HEK293 (cell line): ENCODE results near the gene PRKCA.

Experiments used
- AEBP2 ChIP-seq: fragments of 450-650 bp; formaldehyde crosslinking; IDR thresholded peaks from 2 replicates; pipeline ENCODE4 v1.5.1; 2016; ENCODE audit warnings: missing biosample characterization, missing genetic modification characterization, borderline replicate concordance
- ATF2 ChIP-seq: fragments of 450-650 bp; formaldehyde crosslinking; IDR thresholded peaks from 2 replicates; pipeline ENCODE4 v1.5.1; 2016; ENCODE audit warnings: missing biosample characterization, missing genetic modification characterization, low read depth
- KLF10 ChIP-seq: fragments of 450-650 bp; IDR thresholded peaks from 2 replicates; pipeline ENCODE4 v1.5.1; 2018; ENCODE audit warnings: missing biosample characterization, mild to moderate bottlenecking, missing genetic modification characterization
- PRDM1 ChIP-seq: fragments of 450-650 bp; formaldehyde crosslinking; IDR thresholded peaks from 2 replicates; pipeline ENCODE4; 2016; ENCODE audit warnings: missing biosample characterization, missing genetic modification characterization
- SP2 ChIP-seq: fragments of 450-650 bp; formaldehyde crosslinking; IDR thresholded peaks from 2 replicates; pipeline ENCODE4 v1.5.1; 2016; ENCODE audit warnings: missing biosample characterization, missing genetic modification characterization
- ZEB2 ChIP-seq: fragments of 450-650 bp; formaldehyde crosslinking; IDR thresholded peaks from 2 replicates; pipeline ENCODE4 v1.5.1; 2016; ENCODE audit warnings: missing biosample characterization, missing genetic modification characterization
- ZNF391 ChIP-seq: fragments of 450-650 bp; formaldehyde crosslinking; IDR thresholded peaks from 2 replicates; pipeline ENCODE4 v1.5.1; 2016; ENCODE audit warnings: low read depth, missing biosample characterization, missing genetic modification characterization, borderline replicate concordance
- ZNF843 ChIP-seq: fragments of 450-650 bp; formaldehyde crosslinking; IDR thresholded peaks from 2 replicates; pipeline ENCODE4 v1.5.1; 2016; ENCODE audit warnings: missing biosample characterization, missing genetic modification characterization
- TF ChIP-seq, protein P1 (sequence below): fragments of 450-650 bp; IDR thresholded peaks from 2 replicates; pipeline ENCODE4 v1.5.1; 2018; ENCODE audit warnings: missing biosample characterization, missing genetic modification characterization

- TF ChIP-seq KLF10 (tag by site-specific recombination) (no peak), ZNF843 (tag by site-specific recombination) (no peak), AEBP2 (tag by site-specific recombination) (no peak), SP2 (tag by site-specific recombination) (no peak), PRDM1 (no peak), ZNF391 (tag by site-specific recombination) (no peak), ZEB2 (tag by site-specific recombination) (no peak), ATF2 (no peak)
- TF ChIP-seq, protein P1, sequence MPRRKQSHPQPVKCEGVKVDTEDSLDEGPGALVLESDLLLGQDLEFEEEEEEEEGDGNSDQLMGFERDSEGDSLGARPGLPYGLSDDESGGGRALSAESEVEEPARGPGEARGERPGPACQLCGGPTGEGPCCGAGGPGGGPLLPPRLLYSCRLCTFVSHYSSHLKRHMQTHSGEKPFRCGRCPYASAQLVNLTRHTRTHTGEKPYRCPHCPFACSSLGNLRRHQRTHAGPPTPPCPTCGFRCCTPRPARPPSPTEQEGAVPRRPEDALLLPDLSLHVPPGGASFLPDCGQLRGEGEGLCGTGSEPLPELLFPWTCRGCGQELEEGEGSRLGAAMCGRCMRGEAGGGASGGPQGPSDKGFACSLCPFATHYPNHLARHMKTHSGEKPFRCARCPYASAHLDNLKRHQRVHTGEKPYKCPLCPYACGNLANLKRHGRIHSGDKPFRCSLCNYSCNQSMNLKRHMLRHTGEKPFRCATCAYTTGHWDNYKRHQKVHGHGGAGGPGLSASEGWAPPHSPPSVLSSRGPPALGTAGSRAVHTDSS (tag by site-specific recombination): no peak
Observed at GRCh38 chr17:66372182-66372581, 69.8 kb downstream of the PRKCA start.
